Right renal pelvis (tissue), 4 donors: Measurements from ENCODE around the gene PCDHGA1. TPM values are rescaled to one million over a fixed set of nuclear protein-coding genes. Genes with fewer than 3 reads are reported as not detected.

Experiments
- DNase-seq, 4 donors: peaks; one replicate each; pipeline ENCODE4 v3.0.0-alpha.2; 2013; ENCODE audit warnings: low read depth in 4 of 4, low spot score in 3 of 4, missing footprints in 1 of 4
- polyA plus RNA-seq, 4 donors: library from polyadenylated mRNA; unstranded; fragments of 120-200 nt; gene quantifications; one replicate each; pipeline ENCODE4 v1.2.1, GENCODE V29; 2013; ENCODE audit not compliant: insufficient read length in 4 of 4

The PCDHGA1 gene
- polyA plus RNA-seq, 4 donors, result 0.74 to 1.3 (median 0.96) TPM

- DNase-seq, result no peak
These were observed 179.8 kb downstream of the PCDHGA1 start for GRCh38 chr5:141510160-141510559.

GRCh38 chr5:141510850-141511601 lies 180.7 kb downstream of the PCDHGA1 start:
- no peak for DNase-seq

GRCh38 chr5:141511771-141512325 lies 181.5 kb downstream of the PCDHGA1 start:
- no peak for DNase-seq

- DNase-seq, result peak in 1 of 4 donors; percentile 71
These were observed 182.1 kb downstream of the PCDHGA1 start for GRCh38 chr5:141512390-141512910.

GRCh38 chr5:141512911-141513626 lies 182.8 kb downstream of the PCDHGA1 start:
- DNase-seq, result no peak

- peak in 1 of 4 donors; percentile 71 for DNase-seq
These were observed 183.5 kb downstream of the PCDHGA1 start for GRCh38 chr5:141513627-141514329.

- DNase-seq, result no peak
These were observed 184.2 kb downstream of the PCDHGA1 start for GRCh38 chr5:141514330-141515133.

- no peak for DNase-seq
These were observed 184.8 kb downstream of the PCDHGA1 start for GRCh38 chr5:141515141-141515540.

GRCh38 chr5:141515946-141516671 lies 185.8 kb downstream of the PCDHGA1 start:
- DNase-seq, result no peak

GRCh38 chr5:141516672-141517025 lies 186.3 kb downstream of the PCDHGA1 start:
- no peak for DNase-seq

GRCh38 chr5:141517312-141517711 lies 187.0 kb downstream of the PCDHGA1 start:
- DNase-seq, result no peak

GRCh38 chr5:141517880-141518617 lies 187.7 kb downstream of the PCDHGA1 start:
- no peak for DNase-seq

GRCh38 chr5:141518618-141519015 lies 188.3 kb downstream of the PCDHGA1 start:
- no peak for DNase-seq

- DNase-seq, result no peak
These were observed 189.6 kb downstream of the PCDHGA1 start for GRCh38 chr5:141519605-141520565.

GRCh38 chr5:141521244-141521781 lies 191.0 kb downstream of the PCDHGA1 start:
- DNase-seq, result peak in 1 of 4 donors; percentile 57

GRCh38 chr5:141522301-141522700 lies 192.0 kb downstream of the PCDHGA1 start:
- no peak for DNase-seq

GRCh38 chr5:141523991-141524390 lies 193.7 kb downstream of the PCDHGA1 start:
- DNase-seq, result no peak
